HL-60/S4 (cell line): ENCODE results near the gene SLC6A16.
"Not testable (repeated sequence)": the region's sequence is repeated elsewhere in the genome, so short reads cannot be mapped to it uniquely, and the experiment has no call there.

Experiments used
- in situ Hi-C: fragments of 300-500 bp; cut with MboI; formaldehyde crosslinking; loops from 2 replicates; pipeline ENCODE4 v1.14.3; 2022; ENCODE audit warnings: low sequenced_read_pairs

The SLC6A16 gene

DNA sequence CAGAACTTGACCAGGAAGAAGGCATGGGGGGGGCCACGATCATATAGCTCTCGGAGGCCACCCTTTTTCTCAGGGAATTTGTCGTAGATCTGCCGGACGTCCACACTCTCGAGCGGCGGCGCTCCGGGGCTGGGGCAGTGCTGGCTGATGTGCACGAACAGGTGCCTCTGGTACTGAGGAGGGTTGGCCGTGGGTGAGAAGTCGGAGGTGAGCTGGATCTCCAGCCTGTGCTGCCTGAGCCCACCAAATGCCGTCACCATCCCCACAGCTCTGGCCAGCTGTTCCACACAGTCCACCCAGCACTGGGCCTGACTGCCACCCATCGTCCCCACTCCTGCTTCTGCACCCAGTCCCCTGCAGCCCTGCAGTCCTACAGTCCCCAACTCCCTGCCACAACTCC lies 22.2 kb upstream of the SLC6A16 start:
- in situ Hi-C loops, result no loop called here

DNA sequence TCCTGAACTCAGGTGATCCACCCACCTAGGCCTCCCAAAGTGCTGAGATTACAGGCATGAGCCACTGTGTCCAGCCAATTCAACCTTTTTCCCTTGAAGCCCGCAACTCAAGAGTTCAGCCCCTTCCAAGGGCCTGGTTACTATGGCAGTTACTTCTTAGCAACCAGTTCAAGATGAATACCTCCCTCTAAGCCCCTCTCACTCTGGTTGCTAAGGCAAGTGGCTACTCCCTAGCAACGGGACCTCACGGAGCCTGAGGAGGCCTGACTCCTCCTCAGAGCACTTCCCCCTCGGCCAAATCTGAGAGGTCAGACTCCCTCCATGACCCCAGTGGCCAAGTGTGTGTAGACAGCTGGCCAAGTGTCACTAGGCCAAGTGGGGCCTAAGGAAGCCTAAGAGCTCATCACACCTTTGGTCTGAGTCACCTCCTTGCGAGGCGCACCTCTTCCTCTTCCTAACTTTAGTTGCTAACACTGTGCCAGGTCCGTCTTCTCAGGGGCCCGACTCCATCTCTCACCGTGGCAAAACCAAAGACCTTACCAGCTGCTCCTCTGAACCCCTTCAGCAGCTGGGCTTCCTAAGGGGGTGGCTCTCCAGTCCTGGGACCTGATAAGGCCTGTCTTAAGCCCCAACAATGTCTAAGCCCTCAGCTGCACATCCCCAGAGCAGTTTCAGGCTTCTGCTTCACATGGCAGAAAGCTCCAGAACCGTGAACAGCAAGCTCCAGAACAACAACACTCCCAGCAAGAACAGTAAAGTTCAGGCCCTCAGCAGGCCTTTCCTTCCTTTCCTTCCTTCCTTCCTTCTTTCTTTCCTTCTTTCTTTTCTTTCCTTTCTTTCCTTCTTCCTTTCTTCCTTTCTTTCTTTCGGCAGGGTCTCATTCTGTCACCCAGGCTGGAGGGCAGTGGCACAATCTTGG lies 19.8 kb upstream of the SLC6A16 start:
- in situ Hi-C loops, result no loop called here

DNA sequence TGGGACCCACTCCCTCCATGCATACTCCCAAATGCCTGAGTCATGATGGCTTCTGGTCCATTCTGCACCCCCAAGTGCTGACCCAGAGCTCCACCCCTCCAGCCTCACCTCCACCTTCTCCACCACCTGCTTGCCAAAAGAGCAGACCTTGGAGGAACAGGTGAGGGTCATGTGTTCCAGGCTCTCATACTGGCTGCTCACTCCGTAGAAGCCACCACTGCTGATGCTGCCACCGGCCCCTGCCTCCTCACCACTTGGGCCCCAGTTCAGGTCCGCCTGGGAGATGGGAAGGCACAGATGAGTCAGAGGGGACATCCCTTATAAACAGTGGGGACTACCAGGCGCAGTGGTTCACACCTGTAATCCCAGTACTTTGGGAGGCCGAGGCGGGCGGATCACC lies 18.1 kb upstream of the SLC6A16 start:
- in situ Hi-C loops, result no loop called here

- in situ Hi-C loops, result no loop called here
Observed at GRCh38 chr19:49342291-49342721, 17.3 kb upstream of the SLC6A16 start.

- in situ Hi-C loops, result no loop called here
Observed at GRCh38 chr19:49340865-49341718, 16.1 kb upstream of the SLC6A16 start.

DNA sequence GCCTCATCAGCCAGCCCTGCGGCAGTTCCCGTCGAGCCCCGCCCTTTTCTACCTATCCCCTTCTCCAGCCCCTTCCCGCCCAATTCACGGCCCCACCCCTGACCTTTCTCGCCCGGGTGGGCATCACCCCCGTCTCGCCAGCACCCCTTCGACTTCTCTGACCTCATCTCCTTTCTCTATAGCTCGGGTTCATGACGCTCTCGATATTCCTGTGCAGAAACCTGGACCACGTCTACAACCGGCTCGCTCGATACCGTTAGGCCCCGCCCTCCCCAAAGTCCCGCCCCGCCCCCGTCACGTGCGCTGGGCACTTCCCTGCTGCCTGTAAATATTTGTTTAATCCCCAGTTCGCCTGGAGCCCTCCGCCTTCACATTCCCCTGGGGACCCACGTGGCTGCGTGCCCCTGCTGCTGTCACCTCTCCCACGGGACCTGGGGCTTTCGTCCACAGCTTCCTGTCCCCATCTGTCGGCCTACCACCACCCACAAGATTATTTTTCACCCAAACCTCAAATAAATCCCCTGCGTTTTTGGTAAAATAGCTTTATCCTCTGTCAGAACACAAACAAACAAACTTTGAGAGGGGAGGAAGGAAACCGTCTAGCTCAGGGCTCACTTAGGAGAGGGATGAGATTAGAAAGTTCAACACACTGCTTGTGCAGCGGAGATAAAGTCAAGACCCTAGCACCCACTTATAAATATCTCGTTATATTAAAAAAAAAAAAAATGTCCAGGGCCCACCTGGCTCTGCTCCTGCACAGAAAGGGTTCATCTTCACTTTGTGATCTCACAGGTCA lies 15.3 kb upstream of the SLC6A16 start:
- in situ Hi-C loops, result no loop called here

DNA sequence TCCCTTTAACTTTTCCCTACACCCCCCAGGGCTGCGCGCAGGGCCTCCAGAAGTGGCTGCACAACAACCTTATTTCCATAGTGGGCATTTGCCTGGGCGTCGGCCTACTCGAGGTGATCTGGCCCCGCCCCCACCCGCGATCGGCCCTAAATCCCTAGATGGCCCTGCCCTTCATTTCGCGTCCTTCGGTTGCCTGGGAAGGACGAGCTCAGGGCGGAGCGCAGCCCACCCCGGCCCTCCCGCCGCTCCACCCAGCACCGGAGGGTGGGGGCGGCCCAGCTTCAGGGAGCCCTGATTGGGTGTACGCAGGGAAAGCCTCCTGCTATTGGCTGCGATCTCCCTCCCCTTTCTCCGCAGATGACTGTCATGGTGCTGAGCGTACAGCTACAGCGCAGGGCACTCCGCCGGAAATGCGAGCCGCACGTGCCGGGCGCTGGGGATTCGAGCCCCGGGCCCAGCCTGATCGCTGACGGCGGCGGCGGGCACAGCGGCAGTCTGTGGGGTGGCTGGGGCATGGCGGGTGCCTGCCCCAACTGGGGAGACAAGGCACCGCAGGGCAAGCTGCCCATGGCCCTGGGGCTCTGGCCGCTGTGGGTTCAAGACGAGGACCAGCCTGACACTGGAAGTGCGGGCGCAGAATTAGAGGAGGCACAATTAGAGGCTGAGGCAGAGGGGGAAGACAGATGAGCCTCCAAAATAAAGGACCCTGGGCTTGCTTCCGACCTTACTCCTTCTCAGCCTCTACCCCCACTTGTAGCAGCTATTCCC lies 14.5 kb upstream of the SLC6A16 start:
- in situ Hi-C loops, result no loop called here

GRCh38 chr19:49338691-49339300 lies 13.8 kb upstream of the SLC6A16 start:
- in situ Hi-C loops, result no loop called here

DNA sequence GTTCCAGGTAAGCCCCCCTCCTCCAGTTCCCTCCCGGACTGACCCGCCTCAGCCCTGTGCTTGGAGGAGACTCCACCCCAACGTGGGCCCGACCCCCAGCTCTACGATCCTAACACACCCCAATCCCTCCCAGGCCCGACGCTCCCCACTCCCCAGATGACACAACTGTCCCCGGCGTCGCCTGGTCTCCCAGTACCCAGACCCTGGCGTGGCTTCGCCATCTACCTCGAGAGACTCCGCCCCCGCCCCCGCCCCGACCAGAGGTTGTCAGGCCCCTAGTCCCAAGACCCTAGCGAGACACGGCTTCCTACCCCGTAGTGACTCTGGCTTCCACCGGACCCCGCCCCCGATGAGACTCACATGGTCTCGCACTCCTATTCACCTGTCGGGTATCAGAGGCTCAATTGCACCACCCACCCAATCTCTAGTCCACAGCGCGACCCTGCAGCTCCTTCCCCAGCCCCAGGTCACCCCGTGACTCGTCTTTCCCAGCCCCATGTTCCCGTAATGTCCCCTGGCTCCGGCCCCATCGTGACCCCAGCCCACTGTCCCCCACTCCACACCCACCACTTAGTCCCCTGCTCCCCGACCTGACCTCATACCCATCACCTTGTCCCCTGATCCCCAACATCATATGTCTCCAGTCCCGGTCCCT lies 13.2 kb upstream of the SLC6A16 start:
- in situ Hi-C loops, result no loop called here

DNA sequence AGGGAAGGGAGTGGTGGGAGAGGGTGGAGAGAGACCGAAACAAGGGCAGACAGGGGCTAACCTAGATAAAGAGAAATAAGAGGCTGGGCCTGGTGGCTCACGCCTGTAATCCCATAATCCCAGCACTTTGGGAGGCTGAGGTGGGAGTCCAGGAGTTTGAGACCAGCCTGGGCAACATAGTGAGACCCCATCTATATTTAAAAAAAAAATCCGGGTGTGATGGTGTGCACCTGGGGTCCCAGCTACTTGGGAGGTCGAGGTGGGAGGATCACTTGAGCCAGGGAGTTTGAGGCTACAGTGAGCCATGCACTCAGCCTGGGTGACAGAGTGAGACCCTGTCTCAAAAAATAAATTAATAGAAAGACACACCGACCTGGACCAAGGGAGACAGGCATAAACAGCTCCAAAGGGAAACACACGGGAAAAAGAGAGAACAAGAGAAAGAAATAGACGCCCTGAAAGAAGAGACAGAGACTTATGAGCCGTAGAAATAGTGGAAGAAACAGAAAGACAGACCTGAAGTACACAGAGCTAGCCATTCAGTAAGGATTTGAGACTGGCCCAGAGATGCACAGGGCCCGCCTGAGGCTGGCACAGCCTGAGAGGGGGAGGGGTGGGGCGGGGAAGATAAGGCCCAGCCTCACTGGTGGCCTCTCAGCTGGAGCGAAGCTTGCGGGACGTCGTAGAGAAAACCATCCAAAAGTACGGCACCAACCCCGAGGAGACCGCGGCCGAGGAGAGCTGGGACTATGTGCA lies 12.5 kb upstream of the SLC6A16 start:
- in situ Hi-C loops, result no loop called here

GRCh38 chr19:49336482-49337266 lies 11.7 kb upstream of the SLC6A16 start:
- in situ Hi-C loops, result no loop called here

DNA sequence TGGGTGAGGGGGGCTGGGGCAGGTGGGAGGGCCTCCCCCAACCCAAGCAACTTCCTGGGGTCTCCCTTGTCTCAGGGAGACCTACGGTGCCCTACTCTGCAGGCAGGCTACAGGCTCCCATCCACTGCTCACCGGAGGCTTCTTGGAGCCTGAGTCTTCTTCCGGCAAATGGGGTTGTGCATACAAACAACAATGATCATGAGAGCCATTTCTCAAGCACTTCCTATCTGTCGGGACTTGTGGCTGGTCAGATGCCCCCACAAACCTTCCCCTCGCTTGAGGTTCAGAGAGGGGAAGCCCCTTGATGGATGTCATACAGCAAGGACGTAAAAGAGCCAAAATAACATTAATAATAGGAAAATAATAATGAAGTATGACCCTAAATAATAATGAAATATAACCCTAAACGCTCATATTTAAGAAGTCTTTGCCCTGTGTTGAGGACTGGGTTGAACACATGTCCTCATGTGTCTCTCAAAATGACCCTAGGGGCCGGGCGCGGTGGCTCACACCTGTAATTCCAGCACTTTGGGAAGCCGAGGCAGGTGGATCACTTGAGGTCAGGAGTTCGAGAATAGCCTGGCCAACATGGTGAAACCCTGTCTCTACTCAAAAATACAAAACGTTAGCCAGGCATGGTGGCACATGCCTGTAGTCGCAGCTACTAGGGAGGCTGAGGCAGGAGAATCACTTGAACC lies 10.9 kb upstream of the SLC6A16 start:
- in situ Hi-C loops, result no loop called here

- in situ Hi-C loops, result no loop called here
Observed at GRCh38 chr19:49335071-49335783, 10.2 kb upstream of the SLC6A16 start, which contains the start of gene CD37. Gene CD37, plus strand, starts transcription at chr19:49335406. Its CDS starts 135 bp downstream, at chr19:49335541.

DNA sequence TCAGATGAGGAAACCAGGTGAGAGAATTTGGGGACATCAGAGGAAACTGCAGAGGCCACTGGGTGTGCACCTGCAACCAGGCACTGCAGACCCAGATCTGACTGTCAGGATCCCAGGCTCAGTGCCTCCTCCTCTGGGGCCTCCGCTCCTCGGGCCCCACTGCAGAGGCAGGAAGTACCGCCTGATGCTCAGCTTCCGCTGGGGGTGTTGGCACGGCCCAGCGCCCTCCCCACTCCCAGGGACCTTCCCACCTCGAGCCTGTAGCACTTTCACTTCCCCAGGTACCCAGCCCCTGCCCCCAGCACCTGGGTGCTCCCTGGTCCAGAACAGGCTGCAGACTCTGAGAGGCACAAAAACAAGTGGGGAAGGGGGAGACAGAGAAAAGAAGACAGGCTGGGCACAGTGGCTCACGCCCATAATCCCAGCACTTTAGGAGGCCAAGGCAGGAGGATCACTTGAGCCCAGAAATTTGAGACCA lies 8.9 kb upstream of the SLC6A16 start:
- in situ Hi-C loops, result no loop called here

- in situ Hi-C loops, result no loop called here
Observed at GRCh38 chr19:49333418-49333805, 8.4 kb upstream of the SLC6A16 start.

- in situ Hi-C loops, result not testable (repeated sequence)
Observed at GRCh38 chr19:49332691-49333417, 7.9 kb upstream of the SLC6A16 start.
